GM18873 (cell line): ENCODE data around the gene MKRN2OS.
"Not testable (repeated sequence)": the region's sequence is repeated elsewhere in the genome, so short reads cannot be mapped to it uniquely, and the experiment has no call there.

Source experiments
- ATAC-seq: cut with Tn5 transposase; IDR thresholded peaks from one replicate; pipeline ENCODE4 v1.9.1; 2021; ENCODE audit warnings: mild to moderate bottlenecking, moderate library complexity, moderate number of reproducible peaks; ENCODE audit not compliant: unreplicated experiment, low FRiP score

MKRN2OS gene

GRCh38 chr3:12566976-12567375, 21.7 kb upstream of the MKRN2OS start:
- ATAC-seq: no peak

- ATAC-seq: no peak
These were observed 17.2 kb upstream of the MKRN2OS start for GRCh38 chr3:12562451-12562850.

DNA sequence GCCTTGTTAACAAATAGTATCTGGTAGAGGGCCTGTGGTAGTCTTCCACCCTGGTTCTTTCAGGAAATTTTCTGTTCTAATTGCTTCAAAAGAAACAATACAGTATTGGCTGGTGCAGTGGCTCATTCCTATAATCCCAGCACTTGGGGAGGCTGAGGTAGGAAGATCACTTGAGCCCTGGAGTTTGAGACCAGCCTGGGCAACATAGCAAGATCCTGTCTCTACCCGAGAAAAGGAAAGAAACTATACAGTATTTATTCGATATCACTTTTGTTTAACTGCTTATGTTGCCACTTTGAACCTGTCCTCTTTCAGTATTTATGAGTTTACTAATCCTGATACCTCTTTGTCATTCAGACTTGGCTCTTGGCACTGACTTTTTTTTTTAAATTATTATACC, 16.1 kb upstream of the MKRN2OS start:
- no peak for ATAC-seq

- ATAC-seq: no peak
These were observed 15.3 kb upstream of the MKRN2OS start for GRCh38 chr3:12560505-12561190.

DNA sequence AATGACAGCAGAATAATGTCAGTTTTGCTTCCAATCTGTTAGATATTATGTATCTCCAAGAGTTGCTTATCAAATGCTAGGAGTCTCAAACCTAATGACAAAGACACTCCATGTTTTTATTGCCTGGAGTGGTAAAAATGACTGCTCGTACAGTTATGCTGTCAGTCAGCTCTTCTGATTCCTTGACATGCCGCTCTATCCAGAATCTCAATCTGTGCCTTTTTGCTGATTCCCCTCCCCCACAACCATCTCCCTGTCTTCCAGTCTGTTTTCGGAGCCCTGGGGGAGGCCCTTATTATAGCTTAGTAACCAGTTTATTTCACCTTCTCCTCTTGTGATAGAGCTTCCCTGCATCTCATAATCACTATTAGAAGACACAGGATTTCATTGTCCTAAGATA, 14.2 kb upstream of the MKRN2OS start:
- ATAC-seq: no peak

DNA sequence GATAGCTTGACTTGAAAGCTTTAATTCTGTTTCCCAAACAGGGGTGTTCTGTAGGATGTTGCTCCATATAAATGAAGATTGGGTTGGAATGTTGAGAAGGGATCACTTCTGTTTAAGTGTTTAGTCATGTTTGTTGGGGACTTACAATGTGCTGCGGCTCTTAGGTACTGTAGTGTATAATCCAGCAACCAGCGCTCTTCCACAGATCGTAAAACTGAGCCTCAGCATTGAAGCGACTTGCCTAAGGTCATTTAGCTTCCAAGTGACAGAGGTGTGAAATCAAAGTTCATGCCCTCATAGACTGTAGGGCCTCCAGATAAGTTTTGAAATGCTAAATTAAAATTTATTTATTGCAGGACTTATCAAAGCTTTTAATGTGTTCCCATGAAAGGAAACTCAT, 13.4 kb upstream of the MKRN2OS start:
- no peak for ATAC-seq

- no peak for ATAC-seq
These were observed 12.3 kb upstream of the MKRN2OS start for GRCh38 chr3:12557473-12558100.

DNA sequence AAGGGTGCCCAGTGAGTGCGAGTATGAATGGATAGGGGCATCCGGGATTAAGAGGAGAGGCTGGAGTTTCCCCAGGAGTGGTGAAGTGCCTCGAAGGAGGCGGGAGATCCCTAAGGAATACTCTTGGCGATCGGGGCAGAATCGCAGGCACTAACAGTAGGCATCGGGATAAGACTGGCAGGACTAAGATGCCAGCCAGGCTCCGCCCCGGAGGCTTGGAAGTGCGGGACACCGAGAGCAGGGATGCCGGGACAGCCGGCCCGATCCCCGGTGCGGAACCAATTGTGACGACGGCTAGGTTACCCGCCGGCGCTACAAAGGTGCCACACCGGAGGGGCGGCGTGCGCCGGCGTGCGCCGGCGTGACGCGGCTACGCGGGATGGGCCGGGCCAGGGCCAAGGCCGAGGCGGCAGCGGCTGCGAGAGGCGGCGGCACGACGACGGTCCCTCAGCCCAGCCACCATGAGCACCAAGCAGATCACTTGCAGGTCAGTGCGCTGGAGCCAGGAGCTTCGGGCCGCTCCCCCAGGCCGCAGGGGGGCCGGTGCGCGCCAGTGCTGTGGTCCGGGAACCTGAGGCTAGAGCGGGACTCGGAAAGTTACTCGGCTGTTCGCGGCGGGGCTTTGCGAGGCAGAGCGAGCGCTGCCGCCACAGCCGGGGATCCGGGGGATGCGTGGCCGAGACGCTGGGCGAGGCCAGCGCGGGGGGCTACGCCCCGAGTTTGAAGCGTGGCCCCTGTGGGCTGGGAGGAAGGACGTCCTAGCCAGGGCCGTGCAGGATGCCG, 11.6 kb upstream of the MKRN2OS start, which contains the start of gene MKRN2:
MKRN2 (plus strand) TSS at position 398 of the 783 bp plus-strand sequence; CDS start at position 462, 64 bp downstream.
- ATAC-seq: peak; percentile 62

DNA sequence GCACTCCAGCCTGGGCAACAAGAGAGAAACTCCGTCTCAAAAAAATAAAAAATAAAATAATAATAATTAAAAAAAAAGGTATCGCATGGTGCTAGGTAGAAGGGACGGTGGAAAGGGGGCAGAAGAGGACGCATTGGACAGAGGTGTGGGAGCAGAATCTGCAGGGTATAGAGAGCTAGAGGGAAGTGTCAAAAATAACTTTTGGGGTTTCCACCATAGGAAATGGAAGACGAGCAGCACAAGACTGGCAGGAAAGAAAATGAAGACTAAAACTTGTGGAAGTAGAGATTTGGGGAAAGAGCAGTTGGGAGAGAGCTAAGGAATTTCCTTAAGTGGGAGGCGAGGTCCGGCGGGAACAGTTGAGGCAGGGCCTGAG, 11.0 kb upstream of the MKRN2OS start:
- no peak for ATAC-seq

- no peak for ATAC-seq
These were observed 8.7 kb upstream of the MKRN2OS start for GRCh38 chr3:12553921-12554391.

- no peak for ATAC-seq
These were observed 4.9 kb upstream of the MKRN2OS start for GRCh38 chr3:12549971-12550760.

DNA sequence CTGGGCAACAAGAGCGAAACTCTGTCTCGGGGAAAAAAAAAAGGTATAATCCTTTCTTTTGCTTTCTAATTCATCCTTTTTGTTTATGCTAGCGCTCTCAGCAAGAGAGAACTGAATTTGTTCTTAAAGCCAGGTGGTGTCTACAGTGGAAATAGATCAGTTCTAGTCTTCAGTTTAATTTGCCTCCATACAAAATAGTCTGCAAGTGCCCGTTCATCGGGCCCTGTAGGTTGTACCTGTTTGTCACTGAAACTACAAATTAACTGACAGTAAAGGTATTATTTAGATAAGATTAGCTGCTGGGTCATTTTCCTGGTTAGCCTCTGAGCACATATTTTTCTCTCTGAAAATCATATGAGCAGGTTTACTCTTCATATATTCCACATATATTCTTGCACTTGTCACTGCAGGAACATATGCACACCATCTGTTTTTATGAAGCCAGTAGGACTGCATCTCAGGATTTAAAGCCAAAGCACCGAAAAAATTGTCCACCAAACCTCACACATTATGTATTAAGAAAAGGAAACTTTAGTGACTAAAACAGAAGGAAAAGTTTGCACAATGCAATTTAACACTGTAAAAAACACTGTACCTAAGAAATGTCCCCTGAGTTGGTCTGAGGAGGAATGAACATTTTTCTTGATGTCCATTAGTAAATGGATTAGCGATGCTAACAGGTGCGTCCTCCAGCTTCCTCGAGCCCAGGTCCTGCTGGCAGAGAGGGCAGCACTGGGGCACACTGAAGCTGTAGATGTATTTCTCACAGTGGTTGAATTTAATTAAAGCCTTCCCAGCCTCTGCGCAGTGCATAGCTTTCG, 437 bp downstream of the MKRN2OS start:
- ATAC-seq: no peak

DNA sequence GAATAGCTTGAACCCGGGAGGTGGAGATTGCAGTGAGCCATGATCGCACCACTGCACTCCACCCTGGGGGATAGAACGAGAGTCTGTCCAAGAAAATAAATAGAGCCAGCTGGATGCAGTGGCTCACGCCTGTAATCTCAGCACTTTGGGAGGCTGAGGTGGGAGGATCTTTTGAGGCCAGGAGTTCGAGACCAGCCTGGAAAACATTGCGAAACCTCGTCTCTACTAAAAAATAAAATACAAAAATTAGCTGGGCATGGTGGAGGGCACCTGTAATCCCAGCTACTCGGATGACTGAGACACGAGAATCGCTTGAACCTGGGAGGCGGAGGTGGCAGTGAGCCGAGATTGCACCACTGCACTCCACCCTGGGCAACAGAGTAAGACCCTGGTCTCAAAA, 1.8 kb downstream of the MKRN2OS start:
- ATAC-seq: not testable (repeated sequence)

GRCh38 chr3:12541625-12542024, 3.7 kb downstream of the MKRN2OS start:
- no peak for ATAC-seq

- ATAC-seq: no peak
These were observed 8.9 kb downstream of the MKRN2OS start for GRCh38 chr3:12536423-12536822.

DNA sequence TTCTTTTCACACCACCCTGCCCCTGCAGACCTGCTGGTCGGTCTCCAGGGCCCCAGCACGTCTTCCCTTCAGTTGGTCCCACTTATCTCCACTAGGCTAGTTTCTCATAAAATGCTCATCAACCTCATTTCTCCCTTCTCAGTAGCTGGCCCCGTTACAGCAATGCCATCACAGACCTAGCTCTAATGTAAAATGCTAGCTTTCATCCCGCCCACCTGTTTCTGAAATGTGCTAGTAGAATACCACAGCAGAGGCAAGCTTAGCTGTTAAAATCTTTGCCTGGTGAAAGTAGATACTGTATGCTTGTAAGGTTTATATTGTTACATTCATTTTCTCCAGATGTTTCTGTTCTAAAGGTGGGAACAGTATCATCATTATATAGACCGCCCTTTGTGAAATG, 13.1 kb downstream of the MKRN2OS start:
- ATAC-seq: no peak

DNA sequence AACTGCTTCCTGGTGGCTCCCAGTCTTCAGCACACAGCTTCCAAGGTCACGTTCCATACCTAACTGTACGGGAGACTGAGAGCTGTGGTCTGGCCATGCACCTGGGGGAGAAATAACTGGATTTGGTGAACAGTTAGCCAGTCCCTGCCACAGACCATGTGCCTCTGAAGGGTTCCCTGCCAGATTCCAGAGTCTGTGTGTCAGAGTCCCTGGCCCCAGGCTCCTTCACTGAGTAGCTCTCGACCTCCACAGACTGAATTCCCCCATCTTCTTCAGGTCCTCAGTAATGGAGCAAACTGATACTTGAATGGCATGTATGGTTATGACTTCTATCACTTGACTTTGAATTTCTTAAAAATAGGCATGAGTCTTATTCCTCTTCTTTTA, 17.5 kb downstream of the MKRN2OS start:
- ATAC-seq: no peak

DNA sequence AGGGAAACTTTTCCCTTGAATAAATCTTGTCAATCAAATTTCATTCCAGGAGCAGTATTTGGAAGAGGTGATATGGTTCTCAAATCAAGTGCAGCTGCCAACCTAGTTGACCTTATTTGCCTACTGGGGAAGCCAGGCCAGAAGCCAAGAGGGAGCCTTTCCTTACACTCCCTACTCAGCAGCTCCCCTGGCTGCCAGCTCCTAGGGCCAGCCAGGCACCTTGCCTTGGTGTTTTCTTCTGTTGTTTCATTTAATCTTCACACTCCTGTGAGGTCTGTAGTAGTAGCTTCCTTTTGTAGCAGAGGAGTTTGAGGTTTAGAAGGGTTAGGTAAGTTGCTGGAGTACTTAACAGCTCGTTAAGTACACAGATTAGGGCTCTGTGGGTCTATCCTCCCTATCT, 22.6 kb downstream of the MKRN2OS start:
- ATAC-seq: no peak

GRCh38 chr3:12521010-12521409, 24.3 kb downstream of the MKRN2OS start:
- no peak for ATAC-seq
